Activated CD4-positive, alpha-beta T cell treated with anti-CD3 and anti-CD28 coated beads, Interleukin-2, amount 50 U/mL, for 48 hours (primary cell): Measurements from ENCODE around the gene SSC4D.
A peak's percentile ranks its signal among the peaks of the same experiment; 100 is the strongest.
"Not testable (repeated sequence)": the region's sequence is repeated elsewhere in the genome, so short reads cannot be mapped to it uniquely, and the experiment has no call there.

ENCODE experiments used
- DNase-seq, 2 experiments: peaks; one replicate each; pipeline ENCODE4 v3.0.0-alpha.2; 2020

SSC4D gene

DNA sequence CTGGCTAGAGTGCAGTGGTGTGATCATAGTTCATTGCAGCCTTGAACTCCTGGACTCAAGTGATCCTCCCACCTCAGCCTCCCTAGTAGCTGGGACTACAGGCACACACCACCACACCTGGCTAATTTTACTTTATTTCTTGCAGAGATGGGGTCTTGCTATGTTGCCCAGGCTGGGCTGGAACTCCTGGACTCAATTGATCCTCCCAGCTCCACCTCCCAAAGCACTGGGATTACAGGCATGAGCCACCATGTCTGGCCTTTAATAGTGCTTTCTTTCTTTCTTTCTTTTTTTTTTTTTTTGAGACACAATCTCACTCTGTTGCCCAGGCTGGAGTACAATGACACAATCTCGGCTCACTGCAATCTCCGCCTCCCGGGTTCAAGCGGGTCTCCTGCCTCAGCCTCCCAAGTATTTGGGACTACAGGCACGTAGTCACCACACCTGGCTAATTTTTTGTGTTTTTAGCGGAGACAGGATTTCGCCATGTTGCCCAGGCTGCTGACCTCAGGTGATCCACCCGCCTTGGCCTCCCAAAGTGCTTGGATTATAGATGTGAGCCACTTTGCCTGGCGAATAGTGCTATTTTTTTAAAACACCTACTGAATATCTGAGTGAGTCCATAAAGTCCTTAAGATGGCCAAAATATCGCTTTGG is 8.3 kb upstream of the SSC4D start:
- DNase-seq = not testable (repeated sequence)

DNA sequence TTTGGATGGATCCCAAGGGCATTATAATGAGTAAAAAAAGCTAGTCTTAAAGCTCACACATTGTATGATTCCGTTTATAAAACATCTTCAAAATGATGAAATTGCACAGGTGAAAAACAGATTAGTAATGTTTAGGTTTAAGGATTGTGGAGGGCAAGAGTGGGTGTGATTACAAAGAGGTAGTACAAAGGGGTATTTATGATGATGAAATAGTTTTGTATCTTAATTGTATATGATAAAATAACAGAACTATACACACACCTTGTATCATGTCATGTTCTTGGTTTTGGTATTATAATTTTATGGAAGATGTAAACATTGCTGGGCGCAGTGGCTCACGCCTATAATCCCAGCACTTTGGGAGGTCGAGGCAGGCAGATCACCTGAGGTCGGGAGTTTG is 2.8 kb upstream of the SSC4D start:
- no peak for DNase-seq

GRCh38 chr7:76411626-76412025 is 2.1 kb upstream of the SSC4D start:
- no peak for DNase-seq

GRCh38 chr7:76408121-76408560 is 1.4 kb downstream of the SSC4D start:
- no peak for DNase-seq

DNA sequence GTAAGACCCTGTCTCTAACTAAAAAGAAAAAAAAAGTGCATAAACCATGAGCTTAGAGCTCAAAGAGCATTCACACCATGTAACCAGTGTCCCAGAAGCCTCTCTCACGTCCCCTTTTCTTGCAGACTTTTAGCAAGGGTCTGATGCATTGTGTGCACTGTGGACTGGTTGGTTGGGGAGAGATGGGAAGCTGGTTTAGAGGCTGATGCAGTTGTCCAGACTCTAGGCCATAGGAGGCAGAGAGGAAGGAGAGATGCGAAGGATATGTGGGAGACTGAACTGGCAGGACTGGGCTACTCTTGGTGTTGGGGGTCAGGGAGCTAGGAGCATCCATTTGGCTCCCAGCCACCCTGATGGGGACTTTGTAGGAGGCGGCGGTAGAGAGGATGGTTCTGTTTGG is 1.8 kb downstream of the SSC4D start:
- DNase-seq = no peak

DNA sequence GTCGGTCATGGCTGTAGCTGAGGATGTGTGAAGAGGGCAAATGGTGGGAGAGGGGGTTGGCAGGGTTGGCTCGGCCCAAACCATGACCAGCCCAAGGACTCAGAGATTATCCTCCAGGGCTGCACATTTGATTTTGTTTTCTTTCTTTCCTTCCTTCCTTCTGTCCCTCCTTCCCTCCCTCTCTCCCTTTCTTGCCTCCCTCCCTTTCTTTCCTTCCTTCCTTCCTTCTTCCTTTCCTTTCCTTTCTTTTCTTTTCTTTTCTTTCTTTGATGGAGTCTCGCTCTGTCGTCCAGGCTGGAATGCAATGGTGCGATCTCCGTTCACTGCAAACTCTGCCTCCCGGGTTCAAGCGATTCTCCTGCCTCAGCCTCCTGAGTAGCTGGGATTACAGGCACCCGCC is 3.8 kb downstream of the SSC4D start:
- no peak for DNase-seq

- DNase-seq = no peak
Observed at GRCh38 chr7:76403780-76404494, 5.6 kb downstream of the SSC4D start.

DNA sequence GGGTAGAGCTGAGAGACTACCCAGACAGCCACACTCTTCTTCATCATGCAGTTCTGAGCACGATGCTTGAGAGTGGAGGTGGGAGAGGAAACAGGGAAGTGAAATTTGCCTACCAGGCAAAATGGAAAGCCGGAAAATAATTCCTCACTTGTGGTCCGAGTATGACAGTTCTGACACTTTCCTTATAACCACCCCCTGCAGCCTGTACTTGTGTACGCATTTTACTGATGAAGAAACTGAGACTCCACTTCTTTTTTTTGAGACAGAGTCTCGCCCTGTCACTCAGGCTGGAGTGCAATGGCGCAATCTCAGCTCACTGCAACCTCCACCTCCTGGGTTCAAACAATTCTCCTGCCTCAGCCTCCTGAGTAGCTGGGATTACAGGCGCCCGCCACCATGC is 6.4 kb downstream of the SSC4D start:
- DNase-seq = not testable (repeated sequence)

DNA sequence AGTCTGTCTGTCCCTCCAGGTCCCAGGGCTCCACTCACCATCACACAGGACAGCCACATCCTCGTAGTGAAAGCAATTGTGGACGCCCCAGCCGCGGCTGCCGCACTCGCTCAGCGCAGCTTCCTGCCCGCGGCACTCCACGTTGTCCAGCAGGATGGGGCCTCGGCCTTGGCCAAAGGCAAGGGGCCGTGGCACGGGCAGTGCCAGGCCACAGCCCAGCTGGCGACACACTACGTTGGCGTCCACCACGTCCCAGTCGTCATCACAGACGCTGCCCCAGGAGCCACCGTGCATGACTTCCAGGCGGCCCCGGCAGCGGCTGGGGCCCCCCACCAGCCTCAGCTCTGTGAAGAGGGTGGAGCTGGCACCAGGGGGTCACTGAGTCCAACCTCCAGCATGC is 9.2 kb downstream of the SSC4D start:
- no peak for DNase-seq

DNA sequence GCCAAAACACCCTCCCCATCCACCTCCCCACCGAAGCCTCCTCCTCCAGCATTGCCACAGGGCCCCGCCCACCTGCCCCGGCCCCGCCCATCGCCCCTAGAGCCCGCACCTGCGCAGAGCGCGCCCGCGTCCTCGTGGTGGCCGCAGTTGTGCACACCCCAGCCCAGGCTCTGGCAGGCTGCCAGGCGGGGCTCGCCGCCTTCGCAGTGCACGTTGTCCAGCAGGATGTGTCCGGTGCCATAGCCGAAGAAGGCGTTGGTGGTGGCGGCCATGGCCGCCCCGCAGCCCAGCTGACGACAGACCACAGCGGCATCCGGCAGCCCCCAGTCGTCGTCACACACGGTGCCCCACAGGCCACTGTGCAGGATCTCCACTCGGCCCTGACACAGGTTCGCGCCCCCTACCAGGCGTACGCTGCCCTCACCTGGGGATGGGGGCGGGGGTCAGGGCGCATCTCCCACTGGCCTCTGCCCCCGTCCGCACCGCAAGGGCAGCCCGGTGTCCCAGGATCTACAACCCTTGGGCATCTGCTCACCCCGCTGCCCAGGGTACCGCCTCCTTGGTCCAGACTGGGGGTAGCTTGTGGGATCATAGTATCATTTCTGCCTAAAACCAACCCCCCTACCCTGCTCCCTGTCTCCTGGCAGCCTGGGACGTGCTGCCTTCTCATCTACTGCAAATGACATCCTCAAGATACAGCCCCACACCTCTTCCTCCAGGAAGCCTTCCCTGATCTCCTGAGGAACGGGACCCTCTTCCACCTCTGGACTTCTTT is 11.9 kb downstream of the SSC4D start:
- peak; percentile 86 to 90 for DNase-seq

GRCh38 chr7:76396864-76397263 is 12.6 kb downstream of the SSC4D start:
- no peak for DNase-seq

DNA sequence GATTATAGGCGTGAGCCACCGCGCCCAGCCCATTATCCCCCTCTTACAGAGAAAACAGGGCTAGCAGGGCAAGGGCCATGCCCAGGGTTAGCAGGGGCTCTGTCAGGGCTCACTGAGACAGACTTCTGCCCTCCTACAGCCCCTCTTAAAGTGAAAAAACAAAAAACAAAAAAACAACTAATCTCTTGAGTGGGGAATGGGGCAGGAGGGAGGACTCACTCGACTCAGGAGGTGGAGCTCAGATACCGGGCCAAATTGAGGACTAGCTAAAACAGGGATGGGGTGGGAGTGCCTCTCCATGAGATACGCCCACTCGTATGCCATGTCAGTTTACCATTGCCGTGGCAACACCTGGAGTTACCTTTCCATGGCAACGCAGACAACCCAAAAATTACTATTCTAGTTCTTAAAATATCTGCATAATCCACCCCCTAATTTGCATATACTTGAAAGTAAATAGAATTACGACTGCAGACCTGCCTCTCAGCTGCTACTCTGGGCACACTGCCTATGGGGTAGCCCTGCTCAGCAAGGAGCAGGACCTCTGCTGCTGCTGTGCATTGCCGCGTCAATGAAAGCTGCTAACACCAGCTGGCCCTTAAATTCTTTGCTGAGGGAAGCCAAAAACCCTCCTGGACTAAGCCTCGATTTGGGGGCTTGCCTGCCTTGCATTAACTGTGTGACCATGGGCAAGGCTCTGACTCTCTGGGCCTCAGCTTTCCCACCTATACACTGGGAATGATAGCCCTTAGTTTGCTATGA is 13.4 kb downstream of the SSC4D start:
- DNase-seq = no peak

DNA sequence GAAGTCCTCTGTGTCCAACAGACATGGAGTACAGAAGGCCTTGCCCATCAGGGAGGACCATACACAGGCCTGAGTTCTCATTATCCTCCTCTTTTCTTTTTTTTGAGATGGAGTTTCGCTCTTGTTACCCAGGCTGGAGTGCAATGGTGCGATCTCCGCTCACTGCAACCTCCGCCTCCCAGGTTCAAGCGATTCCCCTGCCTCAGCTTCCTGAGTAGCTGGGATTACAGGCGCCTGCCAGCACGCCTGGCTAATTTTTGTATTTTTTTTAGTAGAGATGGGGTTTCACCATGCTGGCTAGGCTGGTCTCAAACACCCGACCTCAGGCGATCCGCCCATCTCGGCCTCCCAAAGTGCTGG is 13.9 kb downstream of the SSC4D start:
- DNase-seq = not testable (repeated sequence)

GRCh38 chr7:76394957-76395356 is 14.5 kb downstream of the SSC4D start:
- no peak for DNase-seq

DNA sequence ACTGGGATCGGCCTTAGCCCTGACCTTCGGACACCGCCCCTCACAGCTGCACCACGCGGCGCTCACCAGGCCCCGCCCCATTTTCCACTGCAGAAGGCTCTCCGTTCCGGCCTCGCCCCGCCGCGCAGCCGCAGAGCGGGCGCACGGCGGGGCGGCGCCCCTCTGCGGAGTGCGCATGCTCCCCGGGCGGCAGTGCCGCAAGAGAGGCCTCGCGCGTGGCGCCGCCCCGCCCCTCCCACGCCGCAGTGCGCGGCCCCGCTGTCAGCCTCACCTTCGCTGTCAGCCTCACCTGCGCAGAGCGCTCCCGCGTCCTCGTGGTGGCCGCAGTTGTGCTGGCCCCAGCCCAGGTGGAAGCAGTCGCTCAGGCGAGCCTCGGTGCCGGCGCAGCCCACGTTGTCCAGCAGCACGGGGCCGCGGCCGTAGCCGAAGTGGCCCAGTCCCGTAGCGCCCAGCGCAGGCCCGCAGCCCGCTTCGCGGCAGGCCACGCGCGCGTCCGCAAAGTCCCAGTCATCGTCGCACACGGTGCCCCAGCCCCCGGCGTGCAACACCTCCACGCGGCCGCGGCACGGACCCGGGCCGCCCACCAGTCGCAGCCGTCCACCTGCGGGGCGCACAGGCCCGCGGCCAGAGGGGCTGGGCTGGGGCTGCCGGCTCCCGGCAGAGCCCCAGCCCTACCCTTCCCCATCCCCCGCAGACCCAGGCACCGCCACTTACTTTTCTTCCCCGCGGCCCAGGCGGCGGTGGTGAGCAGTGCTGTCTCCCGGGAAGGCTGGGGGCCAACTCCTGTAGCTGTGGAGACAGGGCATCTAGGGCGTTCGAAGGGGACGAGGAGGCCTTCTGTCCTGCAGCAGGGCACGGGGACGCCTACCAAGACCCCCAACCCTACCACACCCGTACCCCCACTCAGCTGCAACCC is 16.1 kb downstream of the SSC4D start:
- DNase-seq = peak; percentile 90 to 92

DNA sequence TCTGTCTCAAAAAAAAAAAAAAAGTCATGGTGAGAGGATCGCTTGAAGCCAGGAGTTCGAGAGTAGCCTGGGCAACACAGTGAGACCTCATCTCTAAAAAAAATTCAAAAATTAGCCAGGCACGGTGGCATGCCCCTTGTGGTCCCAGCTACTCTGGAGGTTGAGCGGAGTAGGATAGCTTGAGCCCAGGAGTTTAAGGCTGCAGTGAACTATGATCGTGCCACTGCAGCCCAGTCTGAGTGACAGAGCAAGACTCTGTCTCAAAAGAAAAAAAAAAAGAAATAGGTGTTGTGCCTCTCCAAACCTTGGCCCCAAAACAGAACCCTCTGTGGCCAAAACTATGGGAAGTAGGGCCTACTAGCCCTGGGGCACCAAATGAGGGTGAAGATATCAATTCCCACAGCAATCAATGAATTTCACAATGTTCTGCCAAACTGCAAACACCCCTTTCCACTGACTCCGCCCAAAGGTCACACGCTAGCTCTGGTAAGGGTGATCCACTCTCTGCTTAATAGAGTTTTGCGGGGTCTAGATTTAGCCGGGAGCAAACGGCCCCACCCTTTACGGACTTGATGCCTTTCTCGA is 16.9 kb downstream of the SSC4D start:
- DNase-seq = no peak

GRCh38 chr7:76390092-76390491 is 19.4 kb downstream of the SSC4D start:
- no peak for DNase-seq

GRCh38 chr7:76387789-76388188 is 21.7 kb downstream of the SSC4D start:
- not testable (repeated sequence) for DNase-seq

- no peak for DNase-seq
Observed at GRCh38 chr7:76386691-76387260, 22.7 kb downstream of the SSC4D start.

GRCh38 chr7:76383089-76383944 is 26.2 kb downstream of the SSC4D start:
- DNase-seq = no peak
